Right ventricle myocardium superior (tissue), 1 donor: Measurements from ENCODE around the gene DDAH1. TPM values are rescaled to one million over a fixed set of nuclear protein-coding genes. Genes with fewer than 3 reads are reported as not detected.
A peak's percentile ranks its signal among the peaks of the same experiment; 100 is the strongest.

ENCODE experiments used
- ATAC-seq: fragments of 200-7000 bp; cut with Tn5 transposase; one replicate; pipeline ENCODE4 v1.9.1; 2020; ENCODE audit warnings: mild to moderate bottlenecking; ENCODE audit not compliant: poor library complexity
- DNase-seq: peaks from one replicate; pipeline ENCODE4 v3.0.0-alpha.2; 2020
- intact Hi-C: fragments of 100-400 bp; cut with DNase I; formaldehyde crosslinking; loops from one replicate; pipeline ENCODE4 v1.11.2; 2022
- total RNA-seq: library from RNA; stranded (reverse); fragmentation: NEBNext Ultra II Directional; extraction: Animal tissue kit (Norgen Biotek cat#: 25700); gene quantifications from one replicate; pipeline ENCODE4 v1.2.1, GENCODE V29; 2021
- donor health status: DM: no; HTN: yes; CAD: no; lungs with severe emphysema.

Gene DDAH1
- total RNA-seq, 1 donor from 2014 or later = 3.5 TPM

DNA sequence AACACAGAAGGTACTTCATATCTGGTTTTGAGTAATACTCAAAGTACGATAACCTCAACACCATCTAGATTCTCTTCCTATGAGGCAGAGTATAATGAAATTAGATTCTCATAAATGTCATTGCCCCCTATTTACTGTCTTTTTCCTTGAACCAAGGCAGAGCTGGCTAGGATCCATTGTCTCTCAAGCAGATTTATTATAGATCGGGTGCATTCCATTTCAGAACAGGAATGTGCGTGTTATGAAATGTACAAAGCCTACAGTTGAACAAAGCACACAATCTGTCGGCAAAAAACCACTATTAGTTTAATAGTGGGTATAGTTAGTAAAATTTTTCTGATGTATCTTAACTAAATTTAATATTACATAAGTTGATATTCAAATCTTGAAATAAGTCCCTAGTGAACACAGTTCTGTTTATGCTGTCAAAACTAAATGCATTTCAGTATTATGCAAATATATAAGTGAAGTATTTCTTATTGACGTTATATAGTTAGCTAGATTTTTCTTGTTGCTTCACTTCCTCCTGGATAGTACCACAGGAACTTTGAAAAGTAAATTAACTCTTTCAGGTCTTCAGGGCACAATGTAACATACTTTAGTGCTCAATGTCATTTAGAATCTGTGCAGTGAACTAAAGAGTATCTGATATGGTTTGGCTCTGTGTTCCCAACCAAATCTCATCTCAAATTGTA, 92.1 kb downstream of the DDAH1 start:
- no peak for DNase-seq
- ATAC-seq = no peak
- intact Hi-C loops = no loop called here

DNA sequence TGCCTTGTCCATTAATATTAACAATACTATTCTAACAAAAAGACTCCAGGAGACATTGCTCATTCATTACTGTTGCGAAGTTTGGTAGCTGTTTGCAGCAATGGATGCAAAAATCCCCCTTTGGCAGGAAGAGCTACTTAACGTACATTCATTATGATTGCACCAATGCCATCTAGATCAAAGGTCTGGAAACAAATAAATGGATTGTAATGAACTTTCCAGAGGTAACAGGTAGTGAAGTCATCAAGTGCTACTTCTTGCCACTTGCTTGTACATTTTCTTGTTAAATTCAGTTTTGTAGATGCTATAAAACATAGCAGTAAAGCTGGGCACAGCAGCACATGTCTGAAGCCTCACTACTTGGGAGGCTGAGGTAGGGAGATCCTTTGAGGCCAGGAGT, 93.9 kb downstream of the DDAH1 start:
- ATAC-seq = no peak
- intact Hi-C loops = no loop called here
- no peak for DNase-seq

DNA sequence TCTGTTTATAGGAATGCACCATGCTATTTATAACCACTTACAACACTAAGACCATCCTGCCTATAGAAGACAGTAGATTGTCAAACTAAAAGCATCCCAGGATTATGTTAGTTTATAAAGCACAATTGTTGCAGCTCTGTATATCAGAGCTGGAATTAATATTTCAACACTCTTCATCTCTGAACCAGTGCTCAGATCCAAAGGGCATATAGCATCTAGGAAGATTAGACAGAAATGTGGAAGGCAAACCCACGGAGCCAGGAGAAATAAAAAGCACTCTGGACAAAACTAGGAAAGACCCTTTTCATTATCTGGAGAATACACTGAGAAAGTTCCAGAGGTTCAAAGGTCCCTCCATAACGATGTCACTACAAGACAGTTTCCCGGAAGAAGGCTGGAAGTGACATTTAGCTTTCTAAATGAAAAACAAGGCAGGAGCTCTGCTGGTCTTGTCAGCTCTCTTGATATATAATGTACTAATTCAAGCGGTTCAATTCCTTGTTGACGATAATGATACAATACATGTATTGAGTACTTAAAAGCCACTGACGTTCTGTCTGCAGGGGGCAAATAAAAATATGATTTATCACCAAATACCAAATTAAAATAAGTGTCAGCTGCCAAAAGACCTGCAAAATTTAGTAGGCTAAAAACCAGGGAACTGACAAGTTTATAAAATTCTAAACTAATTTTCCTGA, 96.7 kb downstream of the DDAH1 start:
- no peak for DNase-seq
- ATAC-seq = no peak
- intact Hi-C loops = no loop called here

DNA sequence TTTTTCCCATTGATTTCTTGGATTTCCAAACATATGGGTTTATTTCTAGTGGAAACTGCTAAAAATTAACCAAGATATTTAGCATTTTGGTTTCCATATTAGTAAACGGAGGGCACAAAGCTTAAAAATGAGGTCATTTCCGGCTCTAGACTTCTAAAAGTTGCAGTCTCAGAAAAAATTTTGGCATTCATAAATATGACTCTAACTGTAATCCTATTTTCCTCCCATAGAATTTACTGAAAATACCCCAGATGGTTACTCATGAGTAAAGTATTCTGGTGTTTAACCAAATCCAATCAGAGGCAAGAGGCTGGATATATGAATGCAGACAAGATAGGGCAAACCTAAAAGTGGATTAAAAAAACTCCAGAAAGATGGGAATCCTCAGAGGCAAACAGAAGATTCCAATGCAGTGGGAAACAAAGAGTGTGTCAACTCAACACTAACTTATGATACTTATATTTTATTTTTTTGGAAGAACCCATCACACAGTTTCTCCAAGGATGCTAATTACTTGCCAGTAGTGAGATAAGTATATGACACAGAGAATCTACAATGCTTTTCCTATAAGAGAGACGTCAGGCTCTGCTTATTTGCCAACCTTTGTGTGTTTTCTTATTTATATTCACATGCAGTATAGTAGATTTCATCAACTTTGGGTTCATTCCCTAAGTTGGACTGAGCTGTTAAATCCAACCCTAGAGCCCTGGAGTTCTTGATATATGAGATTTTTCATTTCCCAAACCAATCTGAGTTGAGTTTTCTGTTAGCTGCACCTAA, 98.4 kb downstream of the DDAH1 start:
- DNase-seq = no peak
- ATAC-seq = no peak
- intact Hi-C loops = no loop called here

DNA sequence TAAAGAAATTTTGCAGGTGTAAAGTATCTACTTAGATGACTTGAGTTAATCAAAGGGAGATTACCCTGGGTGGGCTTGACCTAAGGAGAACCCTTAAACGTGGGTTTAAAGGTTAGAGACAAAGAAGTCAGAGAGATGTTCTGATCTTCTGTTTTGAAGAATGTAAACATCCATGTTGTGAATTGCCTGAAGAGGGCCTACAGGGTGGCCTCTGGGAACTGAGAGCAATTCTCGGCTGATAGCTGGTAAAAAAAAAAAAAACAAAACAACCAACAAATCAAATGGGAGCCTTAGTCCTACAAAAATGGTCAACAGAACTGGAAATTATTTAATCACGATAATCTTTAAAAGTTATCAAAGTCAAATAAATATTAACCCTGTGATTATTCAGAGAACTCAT, 99.1 kb downstream of the DDAH1 start:
- intact Hi-C loops = no loop called here
- DNase-seq = no peak
- ATAC-seq = no peak

DNA sequence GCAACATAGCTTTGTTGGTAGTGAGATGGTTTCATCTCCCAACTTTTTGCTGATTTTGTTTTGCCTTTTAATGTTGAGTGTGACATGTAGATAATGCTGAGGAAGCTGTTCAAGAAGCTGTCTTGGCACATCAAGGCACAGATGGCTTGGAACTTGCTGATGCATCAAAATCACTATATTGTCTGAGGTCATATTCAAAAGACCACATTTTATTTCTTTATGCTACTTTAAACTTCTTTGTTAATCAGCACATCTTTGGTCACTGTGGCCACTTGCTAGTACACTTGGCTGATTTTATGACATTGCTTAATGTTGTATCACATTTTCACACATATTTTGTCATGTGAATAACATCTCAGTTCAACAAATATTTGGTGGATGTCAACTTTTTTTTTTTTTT, 101.4 kb downstream of the DDAH1 start:
- DNase-seq (no peak), ATAC-seq (peak; percentile 40)
- intact Hi-C loops = no loop called here

DNA sequence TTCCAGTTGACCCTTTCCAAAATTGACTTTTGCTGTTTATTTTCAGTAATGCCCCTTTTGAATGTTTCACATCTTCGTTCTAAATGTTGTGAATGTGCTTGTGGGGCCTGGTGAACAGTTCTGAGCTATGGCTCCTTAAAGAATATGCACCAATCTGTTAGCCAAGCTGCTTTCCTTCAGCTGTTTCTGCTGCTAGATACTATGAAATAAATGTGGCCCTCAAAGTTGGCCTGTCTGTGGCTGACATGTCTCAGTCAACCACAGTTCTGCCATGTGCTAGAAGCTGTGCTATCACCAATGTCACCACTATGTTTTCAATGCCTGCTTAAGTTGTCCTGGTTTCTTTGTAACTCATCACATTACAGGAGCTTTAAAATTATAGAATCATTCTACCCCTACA, 101.9 kb downstream of the DDAH1 start:
- intact Hi-C loops = no loop called here
- no peak for DNase-seq
- ATAC-seq = peak; percentile 14

DNA sequence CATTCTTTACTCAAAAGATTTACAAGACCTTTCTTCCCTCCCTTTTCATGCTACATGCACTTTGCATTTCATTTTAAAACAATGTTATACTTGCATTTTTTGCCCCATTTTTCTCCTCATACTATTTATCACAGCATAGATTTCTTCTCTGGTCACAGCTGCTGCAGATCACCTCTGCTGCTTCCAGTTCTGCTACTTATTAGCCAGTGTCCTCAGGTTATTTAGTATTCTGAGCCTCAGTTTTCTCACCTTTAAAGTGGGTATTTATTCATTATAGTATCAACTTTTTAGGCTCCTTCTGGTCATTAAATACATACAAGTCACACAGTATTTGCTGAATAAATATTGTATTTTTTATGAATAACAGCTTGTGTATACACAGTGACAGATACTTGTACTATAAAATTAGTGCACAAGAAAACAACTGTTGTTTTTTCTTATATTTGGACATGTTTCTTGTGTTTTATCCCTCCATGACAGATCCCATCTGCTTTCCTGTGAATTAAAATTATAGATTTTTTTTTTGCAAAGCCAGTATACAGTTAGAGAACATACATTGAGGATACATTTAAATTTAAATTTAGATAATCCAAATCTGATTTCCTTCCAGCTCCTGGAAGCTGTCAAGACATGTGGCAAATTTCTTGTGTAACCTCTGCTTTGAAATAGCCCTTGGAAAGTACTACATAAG, 103.2 kb downstream of the DDAH1 start:
- intact Hi-C loops = no loop called here
- DNase-seq (no peak), ATAC-seq (no peak)

DNA sequence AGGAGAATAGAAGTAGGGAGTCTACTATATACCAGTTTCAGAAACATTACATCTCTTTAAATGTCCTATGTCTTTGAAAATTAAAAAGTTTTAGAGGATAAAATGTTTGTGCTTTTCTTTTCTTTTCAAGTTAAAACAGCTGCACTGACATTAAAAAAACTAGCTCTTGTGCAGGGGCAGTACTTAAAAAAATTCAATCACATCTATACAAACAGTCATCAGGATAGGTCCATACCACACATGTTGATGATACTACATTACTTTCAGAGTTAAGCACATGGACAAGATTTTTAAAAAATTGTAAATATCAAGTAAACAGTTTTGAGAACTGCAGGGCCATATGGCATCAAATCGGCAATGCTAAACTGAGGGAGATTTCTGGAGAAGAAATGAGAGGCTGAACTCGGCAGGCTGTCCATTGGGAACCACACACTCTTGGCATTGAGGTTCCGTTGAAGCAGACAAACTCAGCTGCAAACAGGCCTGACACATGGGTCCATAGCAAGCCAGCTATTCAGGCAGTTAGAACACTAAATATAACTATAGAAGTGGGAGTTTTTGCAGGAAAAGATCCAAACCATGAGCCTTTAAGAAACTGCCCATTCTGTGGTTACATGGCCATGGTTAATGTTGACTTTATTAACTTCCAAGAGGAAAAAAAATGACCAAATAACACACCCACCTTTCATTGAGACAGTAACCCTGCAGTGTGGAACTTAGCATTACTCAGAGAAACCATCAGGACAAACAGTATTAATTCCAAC, 104.0 kb downstream of the DDAH1 start:
- DNase-seq (no peak), ATAC-seq (peak; percentile 69)
- intact Hi-C loops = no loop called here

DNA sequence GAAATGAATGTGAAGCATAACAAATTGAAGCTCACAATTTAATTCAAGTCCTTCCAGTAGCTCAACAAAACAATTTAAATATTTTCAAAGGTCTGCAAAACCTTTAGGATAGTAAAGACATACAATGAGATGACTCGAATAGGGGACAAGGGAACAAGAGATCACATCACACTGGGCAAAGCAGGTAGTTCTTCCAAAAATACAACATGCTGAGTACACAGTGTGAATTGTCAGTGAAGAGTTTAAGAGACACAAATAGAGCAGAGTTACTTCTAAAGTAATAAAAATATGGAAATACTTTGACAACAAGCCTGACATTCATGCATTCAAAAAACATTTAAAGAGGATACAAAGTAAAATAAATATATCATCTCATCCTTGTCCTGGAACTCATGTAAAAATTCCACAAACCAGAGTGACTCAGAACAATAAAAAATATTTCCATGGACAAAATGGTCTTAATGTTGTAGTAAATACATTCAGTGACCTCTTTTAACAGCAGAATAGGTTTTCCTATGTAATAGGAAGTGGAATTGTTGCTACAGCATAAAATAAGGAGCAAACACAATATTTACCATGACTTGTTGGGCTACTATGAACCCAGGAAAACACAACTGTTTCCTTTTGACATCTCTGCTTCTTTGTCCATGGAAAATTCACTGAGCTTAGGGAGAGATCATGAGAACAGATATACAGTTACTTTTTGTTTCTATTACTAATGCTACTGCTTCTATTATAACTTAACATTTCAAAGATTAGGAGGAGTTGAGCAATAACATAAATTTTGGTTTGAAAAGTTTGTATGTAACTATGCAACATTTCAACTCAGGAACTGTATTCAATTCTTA, 104.9 kb downstream of the DDAH1 start:
- intact Hi-C loops = no loop called here
- DNase-seq (no peak), ATAC-seq (no peak)

DNA sequence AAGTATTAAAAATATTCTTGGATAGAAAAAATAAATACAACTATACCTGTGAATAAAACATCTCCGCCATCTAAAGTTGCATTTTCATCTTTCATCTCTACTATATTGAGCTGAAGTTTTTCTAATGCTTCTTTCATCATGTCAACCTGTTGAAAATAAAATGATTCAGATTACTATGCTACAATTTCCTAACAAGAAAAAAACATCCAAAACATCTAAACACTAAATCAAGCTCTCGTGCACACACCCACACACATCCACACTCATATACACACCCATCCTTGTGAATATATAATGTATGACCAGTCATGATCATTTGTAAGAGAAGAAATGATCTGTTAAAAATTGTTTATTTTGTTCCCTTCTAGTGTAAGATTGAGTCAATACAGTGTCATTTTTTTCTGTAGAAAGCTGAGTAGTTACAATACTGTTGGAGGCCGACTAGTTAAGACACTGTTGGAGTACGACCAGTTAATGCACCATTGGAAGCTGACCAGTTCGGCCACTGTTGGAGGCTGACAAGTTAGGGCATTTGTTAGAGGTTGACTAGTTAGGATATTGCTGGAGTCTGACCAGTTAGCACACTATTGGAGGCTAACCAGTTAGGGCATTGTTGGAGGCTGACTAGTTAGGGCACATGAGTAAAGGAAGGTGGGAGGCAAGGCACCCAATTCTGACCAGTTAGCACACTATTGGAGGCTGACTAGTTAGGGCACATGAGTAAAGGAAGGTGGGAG, 106.1 kb downstream of the DDAH1 start:
- intact Hi-C loops = no loop called here
- DNase-seq (no peak), ATAC-seq (no peak)

DNA sequence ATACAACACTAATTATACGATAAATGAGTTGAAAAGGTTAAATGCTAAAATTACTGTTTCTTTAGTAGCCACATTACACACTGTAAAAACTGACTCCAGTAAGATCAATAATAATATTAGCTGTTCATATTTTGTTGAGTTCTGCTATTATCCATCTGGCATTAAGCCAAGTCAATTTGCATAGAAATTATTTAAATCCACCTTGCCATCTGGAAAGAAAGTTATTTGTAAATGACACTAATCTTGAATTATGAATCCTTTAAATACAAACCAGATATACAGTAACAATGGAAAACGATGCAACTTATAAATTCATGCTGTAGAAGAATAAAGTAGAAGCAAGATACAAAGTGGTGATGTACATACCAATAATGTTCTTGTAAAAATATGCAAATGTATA, 107.1 kb downstream of the DDAH1 start:
- no peak for DNase-seq
- ATAC-seq = no peak
- intact Hi-C loops = no loop called here

DNA sequence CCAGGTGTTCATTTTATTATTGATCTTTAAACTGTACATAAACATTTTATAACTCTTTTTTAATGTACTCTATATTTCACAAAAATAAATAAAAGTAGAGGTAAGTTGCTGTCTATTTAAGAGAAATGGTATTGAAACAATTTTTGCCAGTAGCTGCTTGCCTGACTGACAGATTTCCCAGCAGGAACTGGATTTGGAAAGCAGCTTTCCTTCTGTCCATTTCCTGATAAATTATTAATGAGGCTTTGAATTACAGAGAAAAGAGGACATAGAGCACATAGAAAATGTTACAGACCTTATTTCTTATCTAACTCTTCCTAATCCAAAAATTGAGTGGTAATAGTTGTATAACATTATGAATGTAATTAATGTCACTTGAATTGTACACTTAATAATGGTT, 108.8 kb downstream of the DDAH1 start:
- intact Hi-C loops = no loop called here

DNA sequence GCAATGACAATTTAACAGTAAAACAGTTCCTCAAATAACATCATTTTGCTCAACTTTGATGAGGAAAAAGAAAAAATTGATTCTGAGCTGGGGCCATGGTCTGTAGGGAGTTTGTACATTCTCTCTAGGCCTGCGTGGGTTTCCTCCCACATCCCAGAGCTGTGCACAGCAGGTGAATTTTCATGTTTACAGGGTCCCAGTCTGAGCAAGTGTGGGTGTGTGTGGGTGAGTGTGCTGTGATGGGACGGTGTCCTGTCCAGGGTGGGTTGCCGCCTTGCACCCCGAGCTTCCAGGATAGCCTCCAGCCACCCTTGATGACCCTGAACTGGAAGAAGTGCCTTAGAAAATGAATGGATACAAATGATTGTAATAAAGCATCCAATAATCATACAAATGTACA, 112.9 kb downstream of the DDAH1 start:
- DNase-seq (no peak), ATAC-seq (no peak)
- intact Hi-C loops = no loop called here

More for the DNA sequence above, 108.8 kb downstream of the DDAH1 start:
- no peak for ATAC-seq
- DNase-seq = no peak

DNA sequence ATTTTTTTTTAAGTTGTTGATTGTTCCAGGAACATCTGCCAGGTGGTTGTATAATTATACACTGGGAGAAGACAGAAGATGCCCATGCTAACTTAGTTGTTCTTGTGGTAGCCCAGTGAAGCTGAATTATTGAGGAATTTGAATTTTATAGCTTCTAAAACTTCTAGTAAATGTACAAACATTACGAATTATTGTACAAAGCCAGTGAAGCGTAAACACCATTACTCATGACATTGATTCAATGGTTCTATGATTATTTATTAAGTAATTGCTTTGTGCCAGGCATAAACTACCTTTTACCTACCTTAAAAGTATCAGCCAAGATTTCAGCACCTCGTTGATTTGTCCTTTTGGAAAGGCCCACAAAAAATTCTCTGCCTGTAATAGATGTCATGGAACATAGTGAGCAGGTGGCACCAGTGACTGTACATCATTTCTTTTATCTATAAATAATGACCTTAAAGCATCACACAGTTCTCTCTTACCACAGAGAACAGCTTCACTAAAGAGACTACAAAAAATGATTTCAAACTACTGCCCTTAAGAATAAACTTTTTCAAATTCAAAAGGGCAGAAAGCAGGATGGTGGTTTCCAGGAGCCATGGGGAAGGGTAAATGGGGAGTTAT, 113.6 kb downstream of the DDAH1 start:
- no peak for ATAC-seq
- no peak for DNase-seq
- intact Hi-C loops = no loop called here

DNA sequence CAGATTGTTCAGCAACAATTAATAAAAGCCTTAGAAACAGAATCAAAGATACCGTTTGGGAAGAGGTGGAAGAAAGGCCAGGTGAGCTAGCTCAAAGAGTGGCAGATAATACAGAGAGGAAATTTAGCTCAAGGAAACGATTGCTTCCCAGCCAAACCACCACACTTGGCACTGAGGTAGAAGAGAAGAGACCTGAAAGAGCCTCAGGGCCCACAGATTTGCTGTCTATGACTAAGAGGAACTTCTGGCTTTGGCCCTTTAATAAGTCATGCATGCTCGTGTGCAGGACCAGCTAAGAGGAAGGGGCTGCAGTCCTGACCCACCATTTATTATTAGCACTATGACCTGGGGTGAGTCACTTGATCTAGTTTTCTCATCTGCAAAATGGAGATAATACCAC, 115.7 kb downstream of the DDAH1 start:
- intact Hi-C loops = no loop called here
- ATAC-seq (no peak), DNase-seq (no peak)

DNA sequence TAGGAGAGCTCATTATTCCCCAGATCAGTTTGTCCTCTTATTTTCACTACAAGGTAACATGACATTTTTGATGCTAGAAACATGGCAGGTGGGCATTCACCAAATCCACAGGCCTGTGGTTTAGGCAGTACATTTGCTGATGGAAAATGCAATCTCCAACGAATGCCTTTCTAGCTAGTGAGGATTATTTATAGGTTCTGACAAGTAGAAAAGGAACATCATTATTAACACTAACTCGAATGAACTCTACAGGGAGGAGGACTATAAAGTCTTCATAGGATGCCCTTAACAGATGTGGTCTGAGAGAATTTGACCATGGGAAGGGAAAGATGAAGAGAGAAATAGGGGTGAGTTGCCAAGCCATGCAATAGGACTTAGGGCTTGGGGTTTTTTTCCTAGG, 117.1 kb downstream of the DDAH1 start:
- peak; percentile 43 for ATAC-seq

More for the DNA sequence above, 117.1 kb downstream of the DDAH1 start:
- no peak for DNase-seq
- intact Hi-C loops = no loop called here
